Measurements from ENCODE around the gene CBX8. TPM values are rescaled to one million over a fixed set of nuclear protein-coding genes. Genes with fewer than 3 reads are reported as not detected.

The CBX8 gene
- total and polyA plus RNA-seq, 2 of the 13 experiments (the other 11 are each of a cell fraction or from before 2014, with no cell fraction given): 0.34 to 12.6 TPM

GRCh38 chr17:79788989-79789942 lies 7.6 kb downstream of the CBX8 start (continued):
- TF ChIP-seq RERE (CRISPR knock-in tag; IDR thresholded peaks at IDR 0.05; ENCODE audit: low read depth): no peak
- no peak for TF ChIP-seq ZNF484 (CRISPR knock-in tag; IDR thresholded peaks at IDR 0.05; ENCODE audit: borderline replicate concordance, low read depth)
- TF ChIP-seq ZNF562 (CRISPR knock-in tag; IDR thresholded peaks at IDR 0.05; ENCODE audit: borderline replicate concordance): no peak
- TF ChIP-seq ZBTB10 (CRISPR knock-in tag; IDR thresholded peaks at IDR 0.05; ENCODE audit: borderline replicate concordance): no peak
- TF ChIP-seq ZNF441 (CRISPR knock-in tag; IDR thresholded peaks at IDR 0.05; ENCODE audit: borderline replicate concordance): no peak
- TF ChIP-seq SNAPC2 (CRISPR knock-in tag; IDR thresholded peaks at IDR 0.05): no peak
- no peak for TF ChIP-seq ZSCAN12 (CRISPR knock-in tag; IDR thresholded peaks at IDR 0.05)
- TF ChIP-seq HDAC2 (CRISPR knock-in tag; IDR thresholded peaks at IDR 0.05): no peak
- no peak for TF ChIP-seq MLLT10 (CRISPR knock-in tag; IDR thresholded peaks at IDR 0.05)
- no peak for TF ChIP-seq ZNF629 (CRISPR knock-in tag; conservative IDR thresholded peaks at IDR 0.05)
- no peak for TF ChIP-seq ZNF354B (CRISPR knock-in tag; IDR thresholded peaks at IDR 0.05)
- 0 out of 2 replicates have a peak, but pooled peaks have one; percentile 26 for TF ChIP-seq NFKBIZ (CRISPR knock-in tag; IDR thresholded peaks at IDR 0.05)
- TF ChIP-seq HES4 (CRISPR knock-in tag; IDR thresholded peaks at IDR 0.05; ENCODE audit: borderline replicate concordance): no peak
- no peak for TF ChIP-seq NR2C2 (CRISPR knock-in tag; IDR thresholded peaks at IDR 0.05; ENCODE audit: borderline replicate concordance)
- peak; percentile 72 for TF ChIP-seq STAG1 (CRISPR knock-in tag; IDR thresholded peaks at IDR 0.05)
- no peak for TF ChIP-seq BHLHE40 (IDR thresholded peaks at IDR 0.05; ENCODE audit: low read length)
- no peak for TF ChIP-seq SP4 (CRISPR knock-in tag; IDR thresholded peaks at IDR 0.05)
- TF ChIP-seq KAT7 (CRISPR knock-in tag; IDR thresholded peaks at IDR 0.05; ENCODE audit: borderline replicate concordance): no peak
- no peak for TF ChIP-seq ZBTB3 (CRISPR knock-in tag; IDR thresholded peaks at IDR 0.05; ENCODE audit: borderline replicate concordance, low read depth)
- TF ChIP-seq ZNF549 (CRISPR knock-in tag; IDR thresholded peaks at IDR 0.05): no peak
- TF ChIP-seq JUN (CRISPR knock-in tag; IDR thresholded peaks at IDR 0.05): no peak; the same call in 1 of the 2 replicates
- TF ChIP-seq ZNF558 (CRISPR knock-in tag; IDR thresholded peaks at IDR 0.05; ENCODE audit: borderline replicate concordance): no peak
- no peak for TF ChIP-seq PAF1 (CRISPR knock-in tag; IDR thresholded peaks at IDR 0.05)

Measured in HepG2 (cell line).